ENCODE data around the gene CLDN1.

Gene CLDN1

DNA sequence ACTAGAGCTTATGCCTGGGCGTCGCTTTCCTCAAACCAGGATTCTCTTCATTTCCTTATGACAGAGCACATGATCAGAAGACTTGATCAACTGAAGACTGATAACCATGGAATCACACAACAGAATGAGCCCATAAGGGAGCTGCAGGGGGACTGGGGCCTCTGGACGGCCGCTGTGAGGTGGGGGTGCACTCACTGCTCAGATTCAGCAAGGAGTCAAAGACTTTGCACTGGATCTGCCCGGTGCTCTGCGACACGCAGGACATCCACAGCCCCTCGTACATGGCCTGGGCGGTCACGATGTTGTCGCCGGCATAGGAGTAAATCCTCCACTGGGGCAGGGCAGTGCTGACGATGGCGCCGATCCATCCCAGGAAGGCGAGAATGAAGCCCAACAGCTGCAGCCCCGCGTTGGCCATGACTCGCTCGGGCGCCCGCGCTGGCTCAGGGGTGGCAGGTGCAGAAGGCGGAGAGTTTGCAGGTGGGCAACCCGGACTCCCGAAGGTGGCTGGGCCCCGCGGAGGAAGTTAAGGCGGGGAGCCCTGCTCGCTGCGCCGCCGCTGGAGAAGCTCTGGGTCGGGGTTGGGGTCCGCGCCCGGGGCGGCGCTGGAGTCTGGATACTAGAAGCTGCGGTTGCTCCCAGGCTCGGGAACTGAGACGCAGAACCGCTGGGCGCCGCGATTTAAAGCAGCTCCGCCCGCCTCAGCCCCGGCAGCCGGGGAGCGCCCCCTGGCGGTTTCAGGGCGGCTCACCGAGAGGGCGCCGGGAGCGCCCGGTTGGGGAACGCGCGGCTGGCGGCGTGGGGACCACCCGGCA is at the start of gene CLDN1:
Gene CLDN1 (minus strand): TSS at position 658 of the 815 bp plus-strand sequence. CDS start 240 bp downstream, at position 418.
- DNase-seq (ENCODE audit: low read depth) = peak; percentile 71

DNA sequence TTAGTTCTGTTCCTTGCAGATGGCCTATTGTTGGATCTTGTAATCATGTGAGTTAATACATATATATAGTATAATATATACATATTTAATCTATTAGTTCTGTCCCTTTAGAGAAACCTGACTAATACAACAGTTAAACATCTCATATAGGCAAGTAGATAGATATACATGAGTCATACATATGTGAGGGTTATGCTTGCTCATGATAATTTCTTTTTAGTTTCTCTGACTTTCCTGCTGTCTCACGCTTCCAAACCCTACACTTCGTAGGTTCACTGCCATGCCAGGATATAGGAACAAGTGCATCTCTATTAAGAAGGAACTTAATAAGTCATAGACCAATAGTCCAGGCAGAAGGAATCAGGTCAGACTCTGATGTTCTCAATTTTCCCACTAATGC is 48.9 kb upstream of the CLDN1 start:
- no peak for DNase-seq (ENCODE audit: low read depth)

- DNase-seq (ENCODE audit: low read depth) = no peak
Measured at GRCh38 chr3:190370369-190370768, 48.1 kb upstream of the CLDN1 start.

DNA sequence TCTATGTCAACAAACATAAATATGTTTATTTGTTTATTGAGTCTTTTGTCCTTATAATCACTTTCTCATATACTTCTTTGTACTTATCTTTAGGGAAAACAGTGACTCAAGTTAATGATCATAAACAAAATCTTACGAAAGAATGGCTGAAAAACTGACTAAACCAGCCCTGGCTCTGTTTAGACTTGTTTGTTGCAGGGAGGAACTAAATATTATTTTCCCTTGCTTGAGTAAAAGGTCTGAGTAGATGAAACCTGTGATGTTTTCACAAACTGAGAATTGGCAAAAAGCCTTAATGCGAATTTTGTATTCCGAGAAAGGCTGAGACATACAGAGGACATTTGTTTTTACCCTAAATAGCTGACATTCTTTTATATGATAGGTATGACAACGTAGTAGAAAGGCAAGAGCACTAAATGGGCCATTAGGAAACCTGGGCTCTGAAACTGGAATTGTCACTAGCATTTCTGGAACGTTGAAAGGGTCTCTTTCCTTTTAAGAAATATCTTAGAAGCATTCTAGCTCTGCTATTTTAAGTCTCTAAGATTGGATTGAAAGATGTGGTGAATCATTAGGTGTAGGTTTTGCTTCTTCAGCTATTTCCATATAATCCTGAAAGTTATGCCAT is 47.5 kb upstream of the CLDN1 start:
- no peak for DNase-seq (ENCODE audit: low read depth)

- no peak for DNase-seq (ENCODE audit: low read depth)
Measured at GRCh38 chr3:190368881-190369280, 46.6 kb upstream of the CLDN1 start.

GRCh38 chr3:190366133-190366532 is 43.9 kb upstream of the CLDN1 start:
- DNase-seq (ENCODE audit: low read depth) = no peak

- DNase-seq (ENCODE audit: low read depth) = no peak
Measured at GRCh38 chr3:190362258-190362657, 40.0 kb upstream of the CLDN1 start.

DNA sequence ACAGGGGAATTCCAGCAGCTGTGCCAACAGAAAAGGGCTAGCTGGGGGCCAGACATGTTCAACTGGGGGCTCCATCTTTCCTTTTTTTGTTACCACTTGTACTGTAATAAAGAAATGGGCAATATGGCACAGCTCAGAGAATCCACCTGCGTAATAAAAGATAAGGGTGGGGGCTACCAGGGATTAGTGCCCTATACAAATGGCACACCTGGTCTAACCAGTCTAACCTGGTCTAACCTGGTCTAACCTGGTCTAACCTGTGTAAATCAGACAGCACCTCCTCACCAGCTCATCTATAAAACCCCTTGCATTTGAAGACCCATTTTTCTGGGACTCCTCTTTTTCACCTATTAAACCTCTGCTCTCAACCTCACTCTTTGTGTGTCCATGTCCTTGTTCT is 39.5 kb upstream of the CLDN1 start:
- no peak for DNase-seq (ENCODE audit: low read depth)

- DNase-seq (ENCODE audit: low read depth) = no peak
Measured at GRCh38 chr3:190360228-190360627, 38.0 kb upstream of the CLDN1 start.

- DNase-seq (ENCODE audit: low read depth) = no peak
Measured at GRCh38 chr3:190359813-190360212, 37.6 kb upstream of the CLDN1 start.

DNA sequence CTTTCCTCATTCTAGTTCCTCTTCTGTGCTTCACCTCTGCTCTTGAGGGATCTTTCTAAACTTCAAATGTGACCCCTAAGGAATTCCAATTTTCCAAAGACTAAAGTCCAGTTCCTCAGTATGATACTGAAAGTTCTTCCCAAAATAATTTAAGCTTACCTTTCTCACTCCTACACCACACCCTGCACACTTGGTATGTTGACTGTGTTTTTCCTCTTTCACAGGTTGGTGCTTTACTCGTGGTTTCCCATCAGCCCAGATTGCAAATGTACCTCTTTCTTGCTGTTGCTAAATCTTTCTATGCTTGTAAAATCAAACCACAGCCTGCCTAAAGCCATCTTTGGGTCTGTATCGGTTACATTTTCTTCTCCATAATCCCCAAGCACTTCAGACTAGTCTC is 35.2 kb upstream of the CLDN1 start:
- DNase-seq (ENCODE audit: low read depth) = no peak

DNA sequence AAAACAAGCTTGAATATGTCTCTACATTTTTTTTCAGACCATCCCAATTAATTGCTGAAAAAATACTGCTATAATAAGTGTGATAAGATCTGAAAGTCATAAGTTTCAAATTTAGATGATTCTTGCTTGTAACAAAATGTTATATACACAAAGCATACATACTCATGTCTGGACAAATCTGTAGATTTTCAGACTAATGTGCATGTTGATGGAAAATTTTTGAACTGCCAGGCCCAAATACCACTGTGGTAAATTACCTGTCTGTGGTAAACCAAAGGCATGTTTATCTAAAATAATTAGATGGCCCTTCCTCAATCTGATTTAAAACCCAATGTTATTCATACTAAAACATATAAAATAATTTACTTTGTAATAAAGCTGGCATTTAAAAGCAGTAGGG is 34.0 kb upstream of the CLDN1 start:
- no peak for DNase-seq (ENCODE audit: low read depth)

GRCh38 chr3:190352861-190353457 is 30.7 kb upstream of the CLDN1 start:
- DNase-seq (ENCODE audit: low read depth) = no peak

DNA sequence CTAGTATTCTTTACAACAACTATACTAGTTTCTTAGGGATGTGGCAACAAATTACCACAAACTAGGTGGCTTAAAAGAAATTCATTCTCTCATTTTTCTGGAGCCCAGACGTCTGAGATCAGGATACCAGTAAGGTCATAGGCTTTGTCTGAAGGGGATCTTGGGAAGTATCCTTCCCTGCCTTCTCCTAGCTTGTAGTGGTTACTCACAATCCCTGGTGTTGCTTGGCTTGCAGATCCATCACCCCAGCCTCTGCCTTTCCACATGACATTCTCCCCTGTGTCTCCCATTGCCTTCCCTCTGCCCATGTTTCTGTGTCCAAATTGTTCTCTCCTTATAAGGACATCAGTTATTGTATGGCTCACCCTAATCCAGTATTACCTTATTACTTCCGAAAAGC is 24.3 kb upstream of the CLDN1 start:
- no peak for DNase-seq (ENCODE audit: low read depth)

DNA sequence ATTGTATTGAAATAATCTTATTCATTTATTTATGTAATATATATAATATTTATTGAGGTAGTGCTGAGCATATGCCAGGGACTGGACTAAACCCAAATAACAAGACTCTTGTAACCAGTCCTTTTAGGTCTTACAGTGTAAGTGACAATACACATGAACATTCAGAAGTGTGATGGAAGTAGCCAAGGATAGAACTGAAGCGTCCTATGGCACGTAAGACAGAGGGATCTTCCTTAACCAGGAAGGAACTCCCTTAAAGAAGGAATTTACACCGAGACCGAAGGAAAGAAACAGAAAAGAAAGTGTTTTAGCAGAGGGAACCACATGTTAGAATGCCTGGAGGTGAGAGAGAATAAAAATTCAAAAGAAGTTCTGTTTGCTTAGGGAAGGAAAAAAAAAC is 23.6 kb upstream of the CLDN1 start:
- DNase-seq (ENCODE audit: low read depth) = no peak

GRCh38 chr3:190345027-190345821 is 23.0 kb upstream of the CLDN1 start:
- no peak for DNase-seq (ENCODE audit: low read depth)

DNA sequence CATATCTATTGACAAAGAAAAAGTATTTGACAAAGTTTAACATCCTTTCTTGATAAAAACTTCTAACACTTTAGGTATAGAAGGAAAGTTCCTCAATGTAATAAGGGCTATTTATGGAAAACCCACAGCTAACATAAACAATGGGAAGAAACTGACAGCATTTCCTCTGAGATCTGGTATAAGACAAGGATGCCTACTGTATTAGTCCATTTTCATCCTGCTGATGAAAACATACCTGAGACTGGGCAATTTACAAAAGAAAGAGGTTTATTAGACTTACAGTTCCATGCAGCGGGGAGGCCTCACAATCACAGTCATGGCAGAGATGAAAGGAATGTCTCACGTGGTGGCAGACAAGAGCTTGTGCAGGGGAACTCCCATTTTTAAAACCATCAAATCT is 17.8 kb upstream of the CLDN1 start:
- DNase-seq (ENCODE audit: low read depth) = no peak

DNA sequence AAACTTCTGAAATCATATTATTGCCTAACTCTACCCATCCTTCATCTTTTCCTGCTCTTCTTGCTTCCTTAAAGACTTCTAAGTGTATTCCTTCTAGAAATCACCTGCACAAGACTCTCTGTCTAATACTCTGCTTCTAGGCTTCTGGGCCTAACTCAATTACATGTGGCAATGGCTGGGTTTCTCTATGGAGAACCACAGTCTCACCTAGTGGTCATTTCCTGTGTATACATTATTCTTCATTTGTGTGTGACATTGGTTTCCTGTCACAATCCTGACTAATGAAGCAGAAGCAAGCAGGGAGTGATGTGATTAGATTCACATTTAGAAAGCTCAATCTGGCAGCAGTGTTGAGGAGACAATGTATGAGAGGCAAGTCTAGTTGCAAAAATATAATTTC is 16.9 kb upstream of the CLDN1 start:
- no peak for DNase-seq (ENCODE audit: low read depth)

- no peak for DNase-seq (ENCODE audit: low read depth)
Measured at GRCh38 chr3:190338717-190339116, 16.5 kb upstream of the CLDN1 start.

- DNase-seq (ENCODE audit: low read depth) = no peak
Measured at GRCh38 chr3:190337301-190337700, 15.1 kb upstream of the CLDN1 start.

DNA sequence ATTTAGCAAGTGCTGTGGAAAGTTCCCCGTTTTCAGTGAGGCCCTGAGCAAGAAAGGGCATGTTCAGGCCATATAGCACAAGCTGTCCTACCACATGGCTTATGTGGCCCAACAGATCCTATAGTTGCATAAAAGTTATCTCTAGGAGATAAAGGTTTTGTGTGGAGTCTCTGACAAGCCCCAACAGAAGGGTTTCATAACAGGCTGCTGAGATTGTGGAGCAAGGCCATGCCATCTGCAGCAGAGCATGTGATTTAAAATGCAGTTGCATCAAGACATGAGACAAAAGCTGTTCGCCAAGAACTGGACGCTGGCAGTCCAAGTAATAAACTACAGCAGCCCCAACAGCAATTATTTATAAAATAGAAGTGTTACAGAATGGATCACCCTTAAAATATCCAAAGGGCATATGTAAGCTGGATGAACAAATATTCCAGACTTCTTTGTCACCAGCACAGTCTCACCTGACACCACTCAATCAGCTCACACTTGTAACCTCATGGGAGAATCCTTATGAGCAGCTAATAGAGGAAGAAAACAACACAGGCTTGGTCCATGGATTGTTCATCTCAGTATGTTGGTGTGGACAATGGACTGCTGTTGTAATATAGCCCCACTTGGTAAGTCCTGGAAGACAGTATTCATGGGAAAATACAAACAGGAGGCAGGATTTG is 14.4 kb upstream of the CLDN1 start:
- DNase-seq (ENCODE audit: low read depth) = no peak

- DNase-seq (ENCODE audit: low read depth) = no peak
Measured at GRCh38 chr3:190333961-190334360, 11.7 kb upstream of the CLDN1 start.

All from activated T-cell treated with anti-CD3 and anti-CD28 coated beads for 48 hours (primary cell).